SK-N-SH (cell line): Measurements from ENCODE around the gene SYNGR4. TPM values are rescaled to one million over a fixed set of nuclear protein-coding genes. Genes with fewer than 3 reads are reported as not detected.

Experiments
- CTCF ChIA-PET: fragments of 300-600, 350-600 bp; formaldehyde crosslinking; extraction: SDS; loops from one replicate; lab custom pipeline; 2021; lab: Yijun Ruan, JAX
- POLR2A ChIA-PET: fragments of 350-600 bp; sonication (Branson Sonifier 250); formaldehyde crosslinking; extraction: SDS; loops from one replicate; lab custom pipeline; 2020; ENCODE audit warnings: antibody characterized with exemption, inconsistent platforms; lab: Yijun Ruan, JAX
- DNase-seq: peaks from one replicate; pipeline ENCODE4 v3.0.0; 2012
- H2AFZ ChIP-seq: fragments of 200-600 bp; sonication (generic); 2 replicates; pipeline ENCODE4 v1.8.1; 2016; ENCODE audit warnings: antibody characterized with exemption, mild to moderate bottlenecking, low read depth
- H3F3A ChIP-seq: fragments of 200-600 bp; sonication (generic); replicated peaks from 2 replicates; pipeline ENCODE3; 2016; ENCODE audit warnings: antibody characterized with exemption, mild to moderate bottlenecking; ENCODE audit not compliant: insufficient read depth
- H3K27ac ChIP-seq, 2 experiments: fragments of 200-500 bp in 1 of 2; fragments of 200-600 bp in 1 of 2; sonication (Bioruptor generic) in 1 of 2; sonication (generic), shearing (Covaris generic) in 1 of 2; 2 replicates each; pipeline versions ENCODE4 v1.5.1 to v1.6.1; 2014 to 2016; ENCODE audit warnings: low read depth in 2 of 2, inconsistent platforms in 1 of 2, low read length in 1 of 2, mild to moderate bottlenecking in 1 of 2, mixed read lengths in 1 of 2
- H3K27me3 ChIP-seq: fragments of 200-600 bp; sonication (generic), shearing (Covaris generic); 2 replicates; pipeline ENCODE4 v1.6.1; 2016; ENCODE audit warnings: mixed run types; ENCODE audit not compliant: insufficient read depth
- H3K36me3 ChIP-seq, 2 experiments: fragments of 200-500 bp in 1 of 2; fragments of 200-600 bp in 1 of 2; sonication (Bioruptor generic) in 1 of 2; sonication (generic) in 1 of 2; replicated peaks in 1 of 2; 2 replicates each; pipeline versions ENCODE3 to v1.5.1; 2014 to 2016; ENCODE audit warnings: low read length in 1 of 2, mild to moderate bottlenecking in 1 of 2; ENCODE audit not compliant: insufficient read depth in 2 of 2, control insufficient read depth in 1 of 2
- H3K4me1 ChIP-seq, 2 experiments: fragments of 200-500 bp in 1 of 2; fragments of 200-600 bp in 1 of 2; sonication (Bioruptor generic) in 1 of 2; sonication (generic), shearing (Covaris generic) in 1 of 2; 2 replicates each; pipeline versions ENCODE4 v1.5.1 to v1.6.1; 2014 to 2016; ENCODE audit warnings: low read depth in 1 of 2, low read length in 1 of 2, mixed run types in 1 of 2; ENCODE audit not compliant: insufficient read depth in 2 of 2, control insufficient read depth in 1 of 2
- H3K4me2 ChIP-seq: fragments of 200-600 bp; sonication (generic), shearing (Covaris generic); 2 replicates; pipeline ENCODE4 v1.6.1; 2017; ENCODE audit warnings: mixed run types
- H3K4me3 ChIP-seq, 2 experiments: fragments of 200-500 bp in 1 of 2; fragments of 200-600 bp in 1 of 2; sonication (Bioruptor generic) in 1 of 2; sonication (generic), shearing (Covaris generic) in 1 of 2; 2 replicates each; pipeline versions ENCODE4 v1.5.1 to v1.8.1; 2014 to 2016; ENCODE audit warnings: low read depth in 2 of 2, inconsistent platforms in 1 of 2, low read length in 1 of 2, mild to moderate bottlenecking in 1 of 2, mixed read lengths in 1 of 2, moderate library complexity in 1 of 2
- H3K79me2 ChIP-seq: fragments of 200-600 bp; sonication (generic); 2 replicates; pipeline ENCODE4 v1.8.1; 2017; ENCODE audit warnings: mild to moderate bottlenecking; ENCODE audit not compliant: insufficient read depth
- H3K9ac ChIP-seq: fragments of 200-600 bp; sonication (generic); 2 replicates; pipeline ENCODE4 v1.6.1; 2017; ENCODE audit warnings: mixed run types
- H3K9me2 ChIP-seq: fragments of 200-600 bp; sonication (generic); 2 replicates; pipeline ENCODE4 v1.6.1; 2017; ENCODE audit warnings: mixed run types
- H3K9me3 ChIP-seq: fragments of 200-600 bp; sonication (generic); 2 replicates; pipeline ENCODE4 v1.6.1; 2017; ENCODE audit warnings: mixed run types, mild to moderate bottlenecking, moderate library complexity
- H4K20me1 ChIP-seq: fragments of 200-600 bp; sonication (generic); 2 replicates; pipeline ENCODE4 v1.6.1; 2017; ENCODE audit warnings: mild to moderate bottlenecking, mixed run types; ENCODE audit not compliant: insufficient read depth
- CTCF ChIP-seq: fragments of 200-600 bp; sonication (generic); IDR thresholded peaks from 2 replicates; pipeline ENCODE4 v1.6.1; 2017; ENCODE audit warnings: antibody characterized with exemption, mild to moderate bottlenecking, moderate library complexity
- ELF1 ChIP-seq: IDR thresholded peaks from 2 replicates; pipeline ENCODE4 v1.4.0; 2012
- EP300 ChIP-seq, 2 experiments: IDR thresholded peaks; 2 replicates each; pipeline versions ENCODE4 v1.4.0 to v1.6.1; 2012; ENCODE audit warnings: borderline replicate concordance in 1 of 2, low read depth in 1 of 2, low read length in 1 of 2
- EZH2phosphoT487 ChIP-seq: fragments of 200-600 bp; sonication (generic); IDR thresholded peaks from 2 replicates; pipeline ENCODE4 v1.6.1; 2017; ENCODE audit warnings: low read depth, mixed run types, mild to moderate bottlenecking, antibody characterized with exemption, moderate library complexity, borderline replicate concordance
- FOXJ3 ChIP-seq: sonication (generic); formaldehyde crosslinking; IDR thresholded peaks from 2 replicates; pipeline ENCODE4 v1.5.1; 2020; ENCODE audit warnings: mild to moderate bottlenecking, missing genetic modification reagents
- FOXM1 ChIP-seq: IDR thresholded peaks from 2 replicates; pipeline ENCODE4 v1.4.0; 2012; ENCODE audit warnings: low read depth, mild to moderate bottlenecking
- GABPA ChIP-seq: IDR thresholded peaks from 2 replicates; pipeline ENCODE4 v1.4.0; 2012; ENCODE audit warnings: low read depth, mild to moderate bottlenecking
- GATA2 ChIP-seq: sonication (generic); formaldehyde crosslinking; IDR thresholded peaks from 2 replicates; pipeline ENCODE4 v1.5.0; 2020; ENCODE audit warnings: mild to moderate bottlenecking, missing genetic modification reagents
- JUND ChIP-seq: IDR thresholded peaks from 2 replicates; pipeline ENCODE4 v1.4.0; 2012
- MXI1 ChIP-seq: IDR thresholded peaks from 2 replicates; pipeline ENCODE4 v1.6.1; 2012; ENCODE audit warnings: mild to moderate bottlenecking, low read depth, low read length, improper control_type of control experiment
- NFIC ChIP-seq: IDR thresholded peaks from 2 replicates; pipeline ENCODE4 v1.4.0; 2012; ENCODE audit warnings: borderline replicate concordance
- RCOR1 ChIP-seq: fragments of 150-350 bp; IDR thresholded peaks from 2 replicates; pipeline ENCODE4 v1.6.1; 2017; ENCODE audit warnings: antibody characterized with exemption, low read length
- REST ChIP-seq: IDR thresholded peaks from 2 replicates; pipeline ENCODE4 v1.6.1; 2012; ENCODE audit warnings: mild to moderate bottlenecking, low read depth, low read length, moderate library complexity
- RXRA ChIP-seq: IDR thresholded peaks from 2 replicates; pipeline ENCODE4 v1.4.0; 2012; ENCODE audit warnings: low read depth, mild to moderate bottlenecking, borderline replicate concordance
- TEAD4 ChIP-seq: IDR thresholded peaks from 2 replicates; pipeline ENCODE4 v1.4.0; 2012; ENCODE audit warnings: mild to moderate bottlenecking, borderline replicate concordance; ENCODE audit not compliant: insufficient read depth
- USF1 ChIP-seq: IDR thresholded peaks from 2 replicates; pipeline ENCODE4 v1.4.0; 2012; ENCODE audit warnings: low read depth, borderline replicate concordance
- USF2 ChIP-seq: fragments of 150-350 bp; IDR thresholded peaks from 2 replicates; pipeline ENCODE4 v1.6.1; 2017; ENCODE audit warnings: antibody characterized with exemption, low read length, low read depth, borderline replicate concordance
- ZBTB33 ChIP-seq: IDR thresholded peaks from 2 replicates; pipeline ENCODE4 v1.4.0; 2012; ENCODE audit warnings: low read depth, borderline replicate concordance
- WGBS: methylation state at CpG from one replicate; pipeline ENCODE4 v1.1.6; 2017; ENCODE audit warnings: low lambda C conversion rate; 5-methylcytosine and 5-hydroxymethylcytosine counted together
- polyA plus RNA-seq, 3 experiments: library from polyadenylated mRNA; depleted of rRNA; stranded (reverse); fragments of >200 nt; gene quantifications; 2 replicates each; pipeline ENCODE4 v1.2.3, GENCODE V29; 2012

Gene SYNGR4
- polyA plus RNA-seq, 1 of the 3 experiments (the other 2 are of a cell fraction): 0.08 TPM

GRCh38 chr19:48318286-48318987 is 45.7 kb upstream of the SYNGR4 start:
- no peak overlapping the region for H3K27ac ChIP-seq
- no peak for DNase-seq
- H3K9me3 ChIP-seq: no peaks in the 10 kb centered on the region
- no peaks in the 10 kb centered on the region for H3K27me3 ChIP-seq
- H2AFZ ChIP-seq: no peak overlapping the region
- H3K36me3 ChIP-seq: no peaks in the 10 kb centered on the region
- H3K9me2 ChIP-seq: no peaks in the 10 kb centered on the region
- peaks cover 12 to 24% of the 10 kb centered on the region in 2 experiments for H3K4me1 ChIP-seq
- H3K9ac ChIP-seq: no peak overlapping the region
- WGBS: 96% methylated on average over 14 of the region's 21 CpGs
- H3K79me2 ChIP-seq: 0 out of 2 replicates have a peak, but pooled peaks cover 6% of the 10 kb centered on the region
- H3F3A ChIP-seq: peaks cover 9% of the 10 kb centered on the region
- CTCF ChIA-PET: interaction anchor here (0.8 to 2.9 kb wide), 6 partner anchors 10 to 266 kb away, joined by 3 to 10 read pairs (median 3); partner anchors contain the start of gene KDELR1
- POLR2A ChIA-PET: no interaction called here
- H4K20me1 ChIP-seq: no peaks in the 10 kb centered on the region
- TF ChIP-seq RXRA (no peak), USF1 (no peak), EZH2phosphoT487 (no peak), GABPA (no peak), ZBTB33 (no peak), FOXJ3 (CRISPR knock-in tag) (no peak), JUND (no peak), TEAD4 (no peak), ELF1 (no peak), EP300 (IDR thresholded peaks at IDR 0.05; ENCODE audit: borderline replicate concordance in 1 of 2, low read depth in 1 of 2, low read length in 1 of 2) (no peak), REST (no peak), GATA2 (CRISPR knock-in tag) (no peak), RCOR1 (no peak), CTCF (no peak), USF2 (no peak), NFIC (no peak), FOXM1 (no peak), MXI1 (no peak)
- H3K4me3 ChIP-seq: no peak overlapping the region
- H3K4me2 ChIP-seq: no peak overlapping the region
